Gastrocnemius medialis (tissue), 4 donors: Measurements from ENCODE around the gene ENOX1. TPM values are rescaled to one million over a fixed set of nuclear protein-coding genes. Genes with fewer than 3 reads are reported as not detected.

Source experiments
- ATAC-seq, 2 donors: fragments of 150-250 bp; one replicate each; pipeline ENCODE4 v1.9.1; 2016
- DNase-seq, 2 donors: peaks; one replicate each; pipeline ENCODE4 v3.0.0-alpha.2; 2019
- H3K27ac ChIP-seq, 4 donors: fragments of 200-600 bp; sonication (generic); 1 replicate in 1 of 4; 2 replicates in 3 of 4; pipeline ENCODE4 v1.5.1; 2016 to 2018; ENCODE audit warnings: mild to moderate bottlenecking in 2 of 4, moderate library complexity in 1 of 4
- H3K27me3 ChIP-seq, 3 donors: fragments of 200-600 bp; sonication (generic) in 2 of 3; 1 replicate in 1 of 3; 2 replicates in 2 of 3; pipeline versions ENCODE4 v1.5.1 to v1.6.0; 2016 to 2019; ENCODE audit warnings: mild to moderate bottlenecking in 1 of 3, moderate library complexity in 1 of 3
- H3K36me3 ChIP-seq, 2 donors: fragments of 200-600 bp; sonication (generic) in 1 of 2; one replicate each; pipeline ENCODE4 v1.5.1; 2017 to 2018
- H3K4me1 ChIP-seq, 2 donors: fragments of 200-600 bp; sonication (generic) in 1 of 2; one replicate each; pipeline ENCODE4 v1.5.1; 2016 to 2017; ENCODE audit warnings: mild to moderate bottlenecking in 2 of 2
- H3K4me3 ChIP-seq, 4 donors: fragments of 200-600 bp; sonication (generic) in 3 of 4; 1 replicate in 1 of 4; 2 replicates in 3 of 4; pipeline ENCODE4 v1.5.1; 2016 to 2019; ENCODE audit warnings: mild to moderate bottlenecking in 2 of 4
- H3K9me3 ChIP-seq, 3 donors: fragments of 200-600 bp; sonication (generic) in 2 of 3; 1 replicate in 1 of 3; 2 replicates in 2 of 3; pipeline ENCODE4 v1.5.1; 2016 to 2019
- CTCF ChIP-seq, 5 experiments: fragments of 450-650 bp in 3 of 5; fragments of 200-600 bp in 2 of 5; sonication (generic) in 2 of 5; IDR thresholded peaks in 4 of 5; conservative IDR thresholded peaks in 1 of 5; 1 replicate in 4 of 5; 2 replicates in 1 of 5; pipeline ENCODE4 v1.5.1; 2016 to 2019; ENCODE audit warnings: antibody characterized with exemption in 5 of 5, mild to moderate bottlenecking in 3 of 5, moderate library complexity in 3 of 5
- POLR2A ChIP-seq, 2 donors: fragments of 450-650 bp; IDR thresholded peaks; one replicate each; pipeline ENCODE4 v1.6.1; 2017; ENCODE audit warnings: antibody characterized with exemption in 2 of 2, mild to moderate bottlenecking in 2 of 2, moderate library complexity in 2 of 2
- in situ Hi-C, 4 donors: fragments of 200-750 bp; cut with MboI; loops; one replicate each; pipeline versions ENCODE4 v1.15.0 to v1.8.0; 2017; ENCODE audit warnings: low sequenced_read_pairs in 4 of 4
- intact Hi-C: fragments of 100-400 bp; cut with DNase I; formaldehyde crosslinking; loops from one replicate; pipeline ENCODE4 v1.15.1; 2023; ENCODE audit warnings: low total_unique reads
- total RNA-seq, 4 donors: library from RNA; depleted of rRNA; stranded (reverse); fragments of >200 nt; gene quantifications; one replicate each; pipeline versions ENCODE4 v1.1.0 to v1.2.3, GENCODE V29; 2016

The ENOX1 gene
- total RNA-seq, 4 donors from 2014 or later: 0.46 to 3.5 (median 1.8) TPM

- Histone ChIP-seq H3K4me1 (peaks cover 13 to 15% of the 10 kb centered on the region in 2 donors), H3K27ac (no peak overlapping the region), H3K36me3 (no peaks in the 10 kb centered on the region), H3K27me3 (no peaks in the 10 kb centered on the region), H3K4me3 (no peak overlapping the region), H3K9me3 (no peaks in the 10 kb centered on the region)
- ATAC-seq (no peak), DNase-seq (no peak)
- TF ChIP-seq POLR2A (IDR thresholded peaks at IDR 0.05) (no peak), CTCF (IDR thresholded peaks at IDR 0.05 in 4 of 5, conservative IDR thresholded peaks at IDR 0.05 in 1 of 5) (no peak)
- in situ Hi-C loops: no loop called here
- intact Hi-C loops: no loop called here
These were observed 513.9 kb downstream of the ENOX1 start for GRCh38 chr13:43272851-43273250.

- no peak for TF ChIP-seq POLR2A (IDR thresholded peaks at IDR 0.05)
- TF ChIP-seq CTCF (IDR thresholded peaks at IDR 0.05 in 4 of 5, conservative IDR thresholded peaks at IDR 0.05 in 1 of 5): no peak
- no peak for ATAC-seq
These were observed 515.6 kb downstream of the ENOX1 start for GRCh38 chr13:43271152-43271551.

GRCh38 chr13:43270130-43270830, 516.5 kb downstream of the ENOX1 start:
- no peak for TF ChIP-seq CTCF (IDR thresholded peaks at IDR 0.05 in 4 of 5, conservative IDR thresholded peaks at IDR 0.05 in 1 of 5)
- no peaks in the 10 kb centered on the region for H3K27me3 ChIP-seq
- H3K27ac ChIP-seq: no peak overlapping the region
- H3K4me3 ChIP-seq: no peak overlapping the region
- no peak for ATAC-seq
- no peak for DNase-seq
- H3K9me3 ChIP-seq: no peaks in the 10 kb centered on the region
- peaks cover 13 to 15% of the 10 kb centered on the region in 2 donors for H3K4me1 ChIP-seq
- H3K36me3 ChIP-seq: no peaks in the 10 kb centered on the region
- intact Hi-C loops: no loop called here
- in situ Hi-C loops: no loop called here

More at GRCh38 chr13:43271152-43271551, 515.6 kb downstream of the ENOX1 start:
- Histone ChIP-seq H3K36me3 (no peaks in the 10 kb centered on the region), H3K27ac (no peak overlapping the region), H3K9me3 (no peaks in the 10 kb centered on the region), H3K4me3 (no peak overlapping the region), H3K4me1 (peaks cover 13 to 15% of the 10 kb centered on the region in 2 donors), H3K27me3 (no peaks in the 10 kb centered on the region)
- no peak for DNase-seq
- intact Hi-C loops (no loop called here), in situ Hi-C loops (no loop called here)

DNA sequence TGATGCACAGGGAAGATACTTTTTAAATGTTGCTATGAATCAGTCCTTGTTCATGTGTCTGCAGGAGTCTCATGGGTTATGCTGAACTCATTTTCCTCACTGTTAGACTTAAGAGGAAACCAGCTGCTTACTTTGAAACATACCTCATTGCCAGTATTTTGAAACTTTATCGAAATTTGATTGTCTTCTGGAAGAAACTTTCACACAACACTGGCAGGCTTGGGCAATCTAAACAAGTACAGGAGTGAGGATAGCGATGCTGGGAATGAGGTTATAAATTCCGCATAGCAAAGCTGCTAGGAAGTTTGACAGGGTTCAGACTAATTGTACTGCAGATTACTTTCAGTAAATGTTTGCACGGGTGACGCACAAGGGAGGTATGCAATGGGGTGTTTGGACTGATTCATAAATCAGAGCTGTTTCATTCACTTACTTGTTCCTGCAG, 517.7 kb downstream of the ENOX1 start:
- H3K4me3 ChIP-seq: no peak overlapping the region

More for the DNA sequence above, 517.7 kb downstream of the ENOX1 start:
- DNase-seq: no peak
- Histone ChIP-seq H3K27me3 (no peaks in the 10 kb centered on the region), H3K27ac (no peak overlapping the region), H3K9me3 (no peaks in the 10 kb centered on the region), H3K36me3 (no peaks in the 10 kb centered on the region), H3K4me1 (peaks cover 13 to 15% of the 10 kb centered on the region in 2 donors)
- TF ChIP-seq POLR2A (IDR thresholded peaks at IDR 0.05): no peak
- no peak for TF ChIP-seq CTCF (IDR thresholded peaks at IDR 0.05 in 4 of 5, conservative IDR thresholded peaks at IDR 0.05 in 1 of 5)
- no peak for ATAC-seq
- intact Hi-C loops (no loop called here), in situ Hi-C loops (no loop called here)
